Body of pancreas (tissue), 4 donors: Measurements from ENCODE around the gene ZNF664.

ENCODE experiments used
- CTCF ChIP-seq, 7 experiments: fragments of 450-650 bp in 4 of 7; fragments of 200-600 bp in 3 of 7; sonication (generic) in 3 of 7; IDR thresholded peaks; one replicate each; pipeline ENCODE4 v1.5.1; 2016 to 2019; ENCODE audit warnings: antibody characterized with exemption in 7 of 7
- POLR2A ChIP-seq, 3 donors: fragments of 450-650 bp; IDR thresholded peaks; one replicate each; pipeline ENCODE4 v1.6.1; 2016; ENCODE audit warnings: antibody characterized with exemption in 3 of 3, mild to moderate bottlenecking in 2 of 3

- TF ChIP-seq POLR2A (IDR thresholded peaks at IDR 0.05), result no peak
- no peak for TF ChIP-seq CTCF (IDR thresholded peaks at IDR 0.05)
These were observed 24.9 kb downstream of the ZNF664 start for GRCh38 chr12:123997908-123998307.
